ENCODE measurements around the gene L1CAM. TPM values are rescaled to one million over a fixed set of nuclear protein-coding genes. Genes with fewer than 3 reads are reported as not detected.

L1CAM gene
- total RNA-seq, 4 donors from 2014 or later, result 5.2 to 7.1 (median 6.1) TPM

GRCh38 chrX:153863251-153863991, 22.6 kb downstream of the L1CAM start:
- Histone ChIP-seq H3K27me3 (no peaks in the 10 kb centered on the region), H3K27ac (no peak overlapping the region), H3K9me3 (no peaks in the 10 kb centered on the region), H3K4me1 (no peaks in the 10 kb centered on the region), H3K36me3 (no peaks in the 10 kb centered on the region), H3K4me3 (no peak overlapping the region)
- intact Hi-C loops (cut with DNase I; ENCODE audit: low total_unique reads) (no loop called here), in situ Hi-C loops (cut with MboI; ENCODE audit: low pct_ligation_motif_present in 1 of 4, low pct_unique_long_range_greater_than_20kb in 1 of 4, low sequenced_read_pairs in 3 of 4) (no loop called here)
- TF ChIP-seq POLR2A (IDR thresholded peaks at IDR 0.05), result no peak
- TF ChIP-seq CTCF (IDR thresholded peaks at IDR 0.05), result no peak
- 75% methylated on average over 28 of the region's 28 CpGs; no CpG with 5 or more reads in 1 of the 2 donors for WGBS, 2 donors (ENCODE audit: low coverage in 1 of 2)
- no peak for DNase-seq

GRCh38 chrX:153862369-153863250, 23.4 kb downstream of the L1CAM start:
- in situ Hi-C loops (cut with MboI; ENCODE audit: low pct_ligation_motif_present in 1 of 4, low pct_unique_long_range_greater_than_20kb in 1 of 4, low sequenced_read_pairs in 3 of 4) (no loop called here), intact Hi-C loops (cut with DNase I; ENCODE audit: low total_unique reads) (no loop called here)
- Histone ChIP-seq H3K9me3 (no peaks in the 10 kb centered on the region), H3K27me3 (no peaks in the 10 kb centered on the region), H3K4me3 (no peak overlapping the region), H3K27ac (no peak overlapping the region), H3K36me3 (no peaks in the 10 kb centered on the region), H3K4me1 (no peaks in the 10 kb centered on the region)
- no peak for DNase-seq
- WGBS, 2 donors (ENCODE audit: low coverage in 1 of 2), result 66% methylated on average over 22 of the region's 22 CpGs; no CpG with 5 or more reads in 1 of the 2 donors
- TF ChIP-seq CTCF (IDR thresholded peaks at IDR 0.05), result no peak

- in situ Hi-C loops (cut with MboI; ENCODE audit: low pct_ligation_motif_present in 1 of 4, low pct_unique_long_range_greater_than_20kb in 1 of 4, low sequenced_read_pairs in 3 of 4), result no loop called here
- Histone ChIP-seq H3K4me1 (no peaks in the 10 kb centered on the region), H3K27me3 (no peaks in the 10 kb centered on the region), H3K27ac (no peak overlapping the region), H3K4me3 (no peak overlapping the region), H3K36me3 (no peaks in the 10 kb centered on the region), H3K9me3 (no peaks in the 10 kb centered on the region)
- DNase-seq, result no peak
- WGBS, 2 donors (ENCODE audit: low coverage in 1 of 2), result 61 to 64% methylated on average over 6 to 21 of the region's 21 CpGs
- TF ChIP-seq POLR2AphosphoS5 (IDR thresholded peaks at IDR 0.05), result no peak
- no peak for TF ChIP-seq POLR2A (IDR thresholded peaks at IDR 0.05)
- TF ChIP-seq EP300 (IDR thresholded peaks at IDR 0.05; ENCODE audit: low read depth), result no peak
- no peak for TF ChIP-seq CTCF (IDR thresholded peaks at IDR 0.05)
- intact Hi-C loops (cut with DNase I; ENCODE audit: low total_unique reads), result no loop called here
Measured at GRCh38 chrX:153861733-153862310, 24.2 kb downstream of the L1CAM start.

GRCh38 chrX:153861151-153861550, 24.8 kb downstream of the L1CAM start:
- 60% methylated on average over 10 of the region's 10 CpGs; no CpG with 5 or more reads in 1 of the 2 donors for WGBS, 2 donors (ENCODE audit: low coverage in 1 of 2)
- Histone ChIP-seq H3K27ac (no peak overlapping the region), H3K27me3 (no peaks in the 10 kb centered on the region), H3K4me3 (no peak overlapping the region), H3K9me3 (no peaks in the 10 kb centered on the region), H3K36me3 (no peaks in the 10 kb centered on the region), H3K4me1 (no peaks in the 10 kb centered on the region)
- peak; percentile 37 for DNase-seq
- in situ Hi-C loops (cut with MboI; ENCODE audit: low pct_ligation_motif_present in 1 of 4, low pct_unique_long_range_greater_than_20kb in 1 of 4, low sequenced_read_pairs in 3 of 4), result no loop called here
- TF ChIP-seq EP300 (IDR thresholded peaks at IDR 0.05; ENCODE audit: low read depth), result no peak
- no peak for TF ChIP-seq POLR2A (IDR thresholded peaks at IDR 0.05)
- no peak for TF ChIP-seq POLR2AphosphoS5 (IDR thresholded peaks at IDR 0.05)
- no peak for TF ChIP-seq CTCF (IDR thresholded peaks at IDR 0.05)
- intact Hi-C loops (cut with DNase I; ENCODE audit: low total_unique reads), result no loop called here
